IMR-90 (cell line): Measurements from ENCODE around the gene ZFYVE28. TPM values are rescaled to one million over a fixed set of nuclear protein-coding genes. Genes with fewer than 3 reads are reported as not detected.

ENCODE experiments used
- ATAC-seq: fragments of 200-7000 bp; cut with Tn5 transposase; 2 replicates; pipeline ENCODE4 v1.9.1; 2020; ENCODE audit warnings: low read depth, mild to moderate bottlenecking, moderate library complexity
- BruUV-seq: library from RNA; stranded (reverse); fragments of 400-500 nt; replicated peaks from 2 replicates; lab custom pipeline; 2021; lab: Mats Ljungman, UMichigan
- CTCF ChIA-PET: fragments of 300-600 bp; formaldehyde crosslinking; extraction: SDS; loops from one replicate; lab custom pipeline; 2021; ENCODE audit warnings: antibody characterized with exemption; lab: Yijun Ruan, JAX
- POLR2A ChIA-PET: fragments of 300-600 bp; sonication (Branson Sonifier 250); formaldehyde crosslinking; loops from one replicate; lab custom pipeline; 2022; ENCODE audit warnings: antibody characterized with exemption; ENCODE audit not compliant: unreplicated experiment; lab: Charles Lee
- DNase-seq: peaks from one replicate; pipeline ENCODE4 v3.0.0; 2013
- H2AFZ ChIP-seq: replicated peaks from 2 replicates; pipeline ENCODE3; 2013; ENCODE audit warnings: low read length, mild to moderate bottlenecking; ENCODE audit not compliant: poor library complexity
- H2AK5ac ChIP-seq: 2 replicates; pipeline ENCODE4 v1.6.1; 2013; ENCODE audit warnings: low read depth, low read length, inconsistent platforms
- H2AK9ac ChIP-seq: replicated peaks from 2 replicates; pipeline ENCODE3; 2013; ENCODE audit warnings: mild to moderate bottlenecking, low read depth, low read length, moderate library complexity; ENCODE audit not compliant: poor library complexity
- H2BK120ac ChIP-seq: 2 replicates; pipeline ENCODE4 v1.6.1; 2013; ENCODE audit warnings: low read depth, low read length, inconsistent platforms
- H2BK15ac ChIP-seq: 3 replicates; pipeline ENCODE4 v1.6.1; 2013; ENCODE audit warnings: low read depth, low read length, inconsistent platforms
- H2BK20ac ChIP-seq: 2 replicates; pipeline ENCODE4 v1.6.1; 2013; ENCODE audit warnings: low read depth, mild to moderate bottlenecking, inconsistent platforms, low read length, moderate library complexity
- H2BK5ac ChIP-seq: 2 replicates; pipeline ENCODE4 v1.6.1; 2013; ENCODE audit warnings: mild to moderate bottlenecking, low read depth, low read length, inconsistent platforms; ENCODE audit not compliant: poor library complexity, severe bottlenecking
- H3K14ac ChIP-seq: replicated peaks from 2 replicates; pipeline ENCODE4 v1.6.1; 2013; ENCODE audit warnings: low read depth, low read length, inconsistent platforms
- H3K18ac ChIP-seq: 2 replicates; pipeline ENCODE4 v1.6.1; 2013; ENCODE audit warnings: low read depth, low read length, control low read depth
- H3K23ac ChIP-seq: 2 replicates; pipeline ENCODE4 v1.6.1; 2013; ENCODE audit warnings: low read depth, low read length, inconsistent platforms
- H3K27ac ChIP-seq: 2 replicates; pipeline ENCODE4 v1.5.1; 2013; ENCODE audit warnings: mild to moderate bottlenecking, control low read depth, low read length; ENCODE audit not compliant: insufficient read depth
- H3K27me3 ChIP-seq: 2 replicates; pipeline ENCODE4 v1.6.1; 2013; ENCODE audit warnings: low read length; ENCODE audit not compliant: control insufficient read depth, insufficient read depth
- H3K36me3 ChIP-seq: 2 replicates; pipeline ENCODE4 v1.6.1; 2013; ENCODE audit warnings: low read length, mixed read lengths; ENCODE audit not compliant: control insufficient read depth, insufficient read depth
- H3K4ac ChIP-seq: 2 replicates; pipeline ENCODE4 v1.6.1; 2013; ENCODE audit warnings: low read depth, low read length, inconsistent platforms
- H3K4me1 ChIP-seq: 2 replicates; pipeline ENCODE4 v1.6.1; 2013; ENCODE audit warnings: low read length, mixed read lengths; ENCODE audit not compliant: control insufficient read depth, insufficient read depth
- H3K4me2 ChIP-seq: 2 replicates; pipeline ENCODE4 v1.6.1; 2013; ENCODE audit warnings: low read depth, mild to moderate bottlenecking, control low read depth, low read length, moderate library complexity
- H3K4me3 ChIP-seq: 2 replicates; pipeline ENCODE4 v1.5.1; 2013; ENCODE audit warnings: low read depth, mild to moderate bottlenecking, control low read depth, low read length, moderate library complexity; ENCODE audit not compliant: insufficient read depth
- H3K56ac ChIP-seq: 2 replicates; pipeline ENCODE4 v1.6.1; 2013; ENCODE audit warnings: low read length, inconsistent platforms; ENCODE audit not compliant: insufficient read depth; ENCODE audit errors: extremely low read depth
- H3K79me1 ChIP-seq, 2 experiments: 2 replicates each; pipeline ENCODE4 v1.6.1; 2013; ENCODE audit warnings: low read length in 2 of 2, inconsistent platforms in 1 of 2, low read depth in 1 of 2
- H3K9ac ChIP-seq: 2 replicates; pipeline ENCODE4 v1.6.1; 2013; ENCODE audit warnings: low read depth, low read length, control low read depth
- H3K9me1 ChIP-seq: 2 replicates; pipeline ENCODE4 v1.6.1; 2013; ENCODE audit warnings: low read length, inconsistent platforms; ENCODE audit not compliant: insufficient read depth
- H3K9me3 ChIP-seq: 2 replicates; pipeline ENCODE4 v1.6.1; 2013; ENCODE audit warnings: low read length; ENCODE audit not compliant: control insufficient read depth, insufficient read depth
- H4K20me1 ChIP-seq: 2 replicates; pipeline ENCODE4 v1.6.1; 2013; ENCODE audit warnings: low read length, inconsistent platforms; ENCODE audit not compliant: insufficient read depth
- H4K5ac ChIP-seq: 2 replicates; pipeline ENCODE4 v1.6.1; 2013; ENCODE audit warnings: mild to moderate bottlenecking, low read depth, low read length, control low read depth
- H4K8ac ChIP-seq, 2 experiments: 2 replicates each; pipeline ENCODE4 v1.6.1; 2013; ENCODE audit warnings: low read depth in 2 of 2, low read length in 2 of 2, control low read depth in 1 of 2, inconsistent platforms in 1 of 2
- H4K91ac ChIP-seq: 2 replicates; pipeline ENCODE4 v1.6.1; 2013; ENCODE audit warnings: low read depth, low read length, inconsistent platforms; ENCODE audit not compliant: insufficient read depth
- CTCF ChIP-seq: conservative IDR thresholded peaks from 2 replicates; pipeline ENCODE4 v1.5.1; 2012; ENCODE audit warnings: mild to moderate bottlenecking, low read depth, low read length, improper control_type of control experiment
- WGBS, 2 experiments: methylation state at CpG; one replicate each; pipeline versions ENCODE4 v1.1.5 to v1.1.7; 2013; ENCODE audit warnings: missing lambda C conversion rate in 2 of 2; ENCODE audit not compliant: insufficient read length in 1 of 2; ENCODE audit errors: extremely low coverage in 2 of 2; 5-methylcytosine and 5-hydroxymethylcytosine counted together
- dilution Hi-C: fragments of 300-500 bp; cut with HindIII; formaldehyde crosslinking; loops from one replicate; pipeline ENCODE4 v1.14.3; 2018; ENCODE audit warnings: low sequenced_read_pairs; ENCODE audit not compliant: unreplicated experiment
- in situ Hi-C: fragments of 300-500 bp; cut with MboI; formaldehyde crosslinking; loops from 3 replicates; pipeline ENCODE4 v1.14.3; 2019; ENCODE audit warnings: low sequenced_read_pairs, inconsistent platforms, mixed read lengths
- intact Hi-C: fragments of 100-400 bp; cut with micrococcal nuclease; formaldehyde crosslinking; loops from 2 replicates; pipeline ENCODE4 v1.10.0; 2022
- polyA plus RNA-seq, 3 experiments: library from polyadenylated mRNA; depleted of rRNA; stranded (reverse); fragments of >200 nt; gene quantifications; 2 replicates each; pipeline ENCODE4 v1.2.3, GENCODE V29; 2012; ENCODE audit warnings: low replicate concordance in 1 of 3
- total RNA-seq: library from RNA; depleted of rRNA; stranded (reverse); fragments of >200 nt; gene quantifications from 2 replicates; pipeline ENCODE4 v1.2.3, GENCODE V29; 2012

The ZFYVE28 gene
- total and polyA plus RNA-seq, 2 of the 4 experiments (the other 2 are of a cell fraction): 0.36 to 1.2 TPM

- no peaks in the 10 kb centered on the region for H3K9me1 ChIP-seq
These were observed 113.4 kb downstream of the ZFYVE28 start for GRCh38 chr4:2304877-2305561.

More at GRCh38 chr4:2304877-2305561, 113.4 kb downstream of the ZFYVE28 start:
- no peak overlapping the region for H3K56ac ChIP-seq
- H2AK9ac ChIP-seq: no peak overlapping the region
- no peak overlapping the region for H3K9ac ChIP-seq
- no peak overlapping the region for H2AK5ac ChIP-seq
- no peak overlapping the region for H3K4me2 ChIP-seq
- ATAC-seq: no peak
- ChIA-PET POLR2A (no interaction called here), CTCF (interaction anchor here (0.6 kb wide), 1 partner anchor 11 kb away, joined by 3 read pairs; no protein-coding TSS in a partner anchor)
- H3K4me3 ChIP-seq: no peak overlapping the region
- no peak overlapping the region for H3K18ac ChIP-seq
- peaks cover 2% of the 10 kb centered on the region; the same call in 1 of the 2 replicates for H3K4me1 ChIP-seq
- intact Hi-C loops: no loop called here
- H2BK120ac ChIP-seq: no peak overlapping the region
- H4K91ac ChIP-seq: no peak overlapping the region
- H3K4ac ChIP-seq: no peak overlapping the region
- H4K5ac ChIP-seq: no peak overlapping the region
- H2AFZ ChIP-seq: no peak overlapping the region
- TF ChIP-seq CTCF: no peak
- H3K14ac ChIP-seq: no peak overlapping the region
- dilution Hi-C loops: no loop called here
- no peaks in the 10 kb centered on the region for H3K36me3 ChIP-seq
- H2BK5ac ChIP-seq: no peak overlapping the region
- 89% methylated on average over 27 of the region's 41 CpGs; no CpG with 5 or more reads in 1 of the 2 experiments for WGBS, 2 experiments
- H3K9me3 ChIP-seq: peaks cover 12% of the 10 kb centered on the region
- in situ Hi-C loops: no loop called here
- H3K79me1 ChIP-seq: no peaks in the 10 kb centered on the region
- H3K23ac ChIP-seq: no peak overlapping the region
- DNase-seq: no peak
- no peak overlapping the region for H2BK20ac ChIP-seq
- H3K27ac ChIP-seq: no peak overlapping the region
- peaks cover 11% of the 10 kb centered on the region for H3K27me3 ChIP-seq
- no peak overlapping the region for H2BK15ac ChIP-seq
- no peaks in the 10 kb centered on the region for H4K20me1 ChIP-seq
- H4K8ac ChIP-seq: no peak overlapping the region
- no TSS peak for BruUV-seq
